ENCODE data around the gene GPR161.

- TF ChIP-seq CTCF (IDR thresholded peaks at IDR 0.05) (no peak), POLR2A (IDR thresholded peaks at IDR 0.05) (no peak)
Measured at GRCh38 chr1:168098534-168099320, 38.0 kb downstream of the GPR161 start.
